Mammary epithelial cell (primary cell): Measurements from ENCODE around the gene JAK1.

Source experiments
- EZH2 ChIP-seq: IDR thresholded peaks from 2 replicates; pipeline ENCODE4 v1.6.1; 2012; ENCODE audit warnings: low read length, inconsistent platforms, borderline replicate concordance
- TF ChIP-seq, protein P1 (sequence below), 2 donors: IDR thresholded peaks in 1 of 2; conservative IDR thresholded peaks in 1 of 2; 2 replicates each; pipeline ENCODE4 v1.5.1; 2011 to 2012; ENCODE audit warnings: inconsistent platforms in 2 of 2, low read length in 2 of 2, mild to moderate bottlenecking in 2 of 2, control low read depth in 1 of 2, low read depth in 1 of 2; ENCODE audit not compliant: insufficient read depth in 1 of 2; ENCODE audit errors: extremely low read depth in 1 of 2

DNA sequence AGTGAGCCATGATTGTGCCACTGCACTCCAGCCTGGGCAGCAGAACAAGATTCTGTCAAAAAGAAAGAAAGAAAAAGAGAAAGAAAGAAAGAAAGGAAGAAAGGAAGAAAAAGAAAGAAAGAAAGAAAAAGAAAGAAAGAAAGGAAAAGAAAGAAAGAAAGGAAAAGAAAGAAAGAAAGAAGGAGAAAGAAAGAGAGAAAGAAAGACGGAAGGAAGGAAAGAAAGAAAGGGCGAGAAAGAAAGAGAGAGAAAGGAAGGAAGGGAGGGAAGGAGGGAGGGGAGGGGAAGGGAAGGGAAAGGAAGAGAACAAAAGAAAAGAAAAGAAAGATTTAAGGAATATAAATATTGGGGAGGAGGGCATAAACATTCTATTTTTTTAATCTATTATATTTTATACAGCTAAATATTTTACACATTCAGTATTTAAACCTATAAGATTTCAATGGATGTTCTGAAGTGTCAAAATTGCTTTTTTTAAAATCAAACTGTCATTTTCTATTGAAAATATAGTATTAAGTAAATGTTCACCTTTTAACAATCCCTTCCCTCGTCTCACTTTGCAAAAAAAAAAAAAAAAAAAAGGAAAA is 6.8 kb upstream of the JAK1 start:
- TF ChIP-seq, protein P1, sequence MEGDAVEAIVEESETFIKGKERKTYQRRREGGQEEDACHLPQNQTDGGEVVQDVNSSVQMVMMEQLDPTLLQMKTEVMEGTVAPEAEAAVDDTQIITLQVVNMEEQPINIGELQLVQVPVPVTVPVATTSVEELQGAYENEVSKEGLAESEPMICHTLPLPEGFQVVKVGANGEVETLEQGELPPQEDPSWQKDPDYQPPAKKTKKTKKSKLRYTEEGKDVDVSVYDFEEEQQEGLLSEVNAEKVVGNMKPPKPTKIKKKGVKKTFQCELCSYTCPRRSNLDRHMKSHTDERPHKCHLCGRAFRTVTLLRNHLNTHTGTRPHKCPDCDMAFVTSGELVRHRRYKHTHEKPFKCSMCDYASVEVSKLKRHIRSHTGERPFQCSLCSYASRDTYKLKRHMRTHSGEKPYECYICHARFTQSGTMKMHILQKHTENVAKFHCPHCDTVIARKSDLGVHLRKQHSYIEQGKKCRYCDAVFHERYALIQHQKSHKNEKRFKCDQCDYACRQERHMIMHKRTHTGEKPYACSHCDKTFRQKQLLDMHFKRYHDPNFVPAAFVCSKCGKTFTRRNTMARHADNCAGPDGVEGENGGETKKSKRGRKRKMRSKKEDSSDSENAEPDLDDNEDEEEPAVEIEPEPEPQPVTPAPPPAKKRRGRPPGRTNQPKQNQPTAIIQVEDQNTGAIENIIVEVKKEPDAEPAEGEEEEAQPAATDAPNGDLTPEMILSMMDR (conservative IDR thresholded peaks at IDR 0.05 in 1 of 2, IDR thresholded peaks at IDR 0.05 in 1 of 2; ENCODE audit: extremely low read depth in 1 of 2, insufficient read depth in 1 of 2, low read depth in 1 of 2, low read length in 2 of 2): no peak
- no peak for TF ChIP-seq EZH2
